ENCODE measurements around the gene PILRA.
A peak's percentile ranks its signal among the peaks of the same experiment; 100 is the strongest.
"Not testable (repeated sequence)": the region's sequence is repeated elsewhere in the genome, so short reads cannot be mapped to it uniquely, and the experiment has no call there.

The PILRA gene

GRCh38 chr7:100373261-100373831 lies at the start of gene PILRA:
PILRA (plus strand) TSS chr7:100373487; CDS start chr7:100373657, 170 bp downstream.
- DNase-seq = no peak

GRCh38 chr7:100324194-100324593 lies 49.1 kb upstream of the PILRA start:
- not testable (repeated sequence) for DNase-seq

DNA sequence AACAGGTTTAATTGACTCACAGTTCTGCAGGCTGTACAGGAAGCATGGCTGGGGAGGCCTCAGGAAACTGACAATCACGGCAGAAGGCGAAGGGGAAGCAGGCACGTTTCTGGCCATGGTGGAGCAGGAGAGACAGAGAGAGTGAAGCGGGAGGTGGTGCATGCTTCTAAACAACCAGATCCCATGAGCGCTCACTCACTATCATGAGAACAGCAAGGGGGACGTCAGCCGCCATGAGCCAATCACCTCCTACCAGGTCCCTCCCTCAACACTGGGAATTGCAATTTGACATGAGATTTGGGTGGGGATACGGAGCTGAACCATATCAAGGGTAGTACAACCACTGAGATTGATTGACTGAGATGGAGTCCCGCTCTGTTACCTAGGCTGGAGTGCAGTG lies 47.6 kb upstream of the PILRA start:
- not testable (repeated sequence) for DNase-seq

DNA sequence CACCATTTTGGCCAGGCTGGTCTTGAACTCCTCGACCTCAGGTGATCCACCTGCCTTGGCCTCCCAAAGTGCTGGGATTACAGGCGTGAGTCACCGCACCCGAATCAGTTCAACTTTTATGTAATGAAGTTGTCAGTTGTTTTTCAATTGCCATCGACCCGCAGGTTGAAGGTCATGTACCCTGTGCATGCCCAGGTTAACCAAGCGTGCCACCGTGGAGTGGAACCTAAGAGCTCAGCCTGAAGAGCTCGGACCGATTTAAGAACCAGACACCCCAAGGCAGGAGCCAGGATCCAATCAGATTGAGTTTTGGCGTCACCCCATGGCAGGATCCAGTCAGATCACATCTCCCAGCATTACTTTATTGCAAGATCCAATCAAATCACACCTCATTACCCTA lies 46.4 kb upstream of the PILRA start:
- not testable (repeated sequence) for DNase-seq

DNA sequence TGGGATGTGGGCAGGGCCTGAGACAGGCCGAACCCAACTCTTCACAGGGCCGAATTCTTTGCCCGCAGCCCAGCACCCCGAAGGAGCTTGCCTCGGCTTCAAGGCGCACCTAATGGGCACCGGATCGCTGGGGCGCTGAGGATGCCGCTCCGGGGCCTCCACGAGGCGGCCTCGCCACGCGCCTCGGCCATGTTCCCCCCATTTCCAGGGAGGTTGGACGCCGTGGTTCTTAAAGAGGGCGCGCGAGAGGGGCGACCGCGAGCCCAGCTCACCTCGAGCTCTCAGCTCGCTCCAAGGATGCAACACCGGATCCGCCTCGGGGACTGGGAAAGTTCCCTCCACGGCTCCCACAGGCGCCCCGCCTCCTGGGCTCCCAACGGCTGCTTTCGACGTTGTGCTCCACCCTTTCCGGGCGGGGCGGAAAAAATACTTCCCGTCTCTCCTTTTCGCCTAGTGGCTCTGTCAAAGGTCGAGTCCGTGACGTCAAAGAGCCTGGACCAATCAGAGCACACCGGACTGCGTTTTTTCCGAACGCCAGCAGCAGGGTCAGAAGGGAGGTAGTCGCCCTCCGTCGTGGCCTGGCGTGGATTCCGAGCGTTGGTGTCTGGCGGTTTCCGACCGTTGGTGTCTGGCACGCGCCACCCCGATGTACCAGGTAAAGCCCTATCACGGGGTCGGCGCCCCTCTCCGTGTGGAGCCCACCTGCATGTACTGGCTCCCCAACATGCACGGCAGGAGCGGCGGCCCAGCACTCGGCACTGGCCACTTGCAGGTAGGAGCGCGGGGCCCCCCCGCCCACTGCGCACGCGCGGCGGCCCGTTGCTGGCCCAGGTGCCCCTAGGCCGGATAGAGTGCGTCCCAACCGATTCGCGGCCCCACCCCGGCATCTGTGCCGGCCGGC lies 37.5 kb upstream of the PILRA start:
- peak; percentile 77 to 86 for DNase-seq

- DNase-seq = not testable (repeated sequence)
These were observed 35.1 kb upstream of the PILRA start for GRCh38 chr7:100338083-100338696.

DNA sequence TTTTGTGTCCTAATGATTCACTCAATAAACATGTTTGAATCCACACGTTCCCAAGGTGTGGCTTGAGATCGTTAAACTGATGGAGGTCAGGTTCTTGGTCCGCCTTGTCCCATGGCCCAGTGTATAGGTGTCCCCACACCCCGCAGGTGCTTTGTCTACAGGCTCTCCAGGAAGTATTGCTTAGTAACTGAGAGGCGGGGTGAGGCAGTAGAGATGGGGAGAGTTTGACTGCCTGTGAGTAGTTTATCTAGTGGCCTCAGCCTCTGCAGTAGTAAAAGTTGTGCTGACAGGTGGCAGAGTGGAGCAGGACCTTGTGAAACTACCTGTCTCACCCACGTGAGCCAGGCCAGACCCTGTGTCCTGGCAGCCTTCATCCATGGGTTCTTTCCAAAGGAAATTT lies 32.0 kb upstream of the PILRA start:
- DNase-seq = not testable (repeated sequence)

DNA sequence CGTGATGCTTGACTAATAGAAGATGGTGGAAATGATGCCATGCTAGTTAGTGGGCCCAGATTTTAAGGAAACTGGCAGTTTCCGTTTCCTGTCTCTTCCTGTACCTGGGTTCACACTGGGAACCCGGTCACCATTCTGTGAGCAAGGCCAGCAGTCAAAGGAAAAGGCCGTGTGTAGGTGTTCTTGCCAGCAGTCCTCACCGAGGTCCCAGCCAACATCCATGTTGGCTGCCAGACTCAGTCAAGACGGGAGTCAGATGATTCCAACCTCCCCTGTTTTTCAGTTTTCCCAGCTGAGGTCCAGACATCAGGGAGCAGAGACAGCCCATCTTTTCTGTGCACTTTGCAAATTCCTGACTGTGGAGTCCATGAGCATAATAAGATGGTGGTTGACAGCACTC lies 30.5 kb upstream of the PILRA start:
- DNase-seq = no peak

GRCh38 chr7:100344124-100344559 lies 29.1 kb upstream of the PILRA start:
- not testable (repeated sequence) for DNase-seq

- DNase-seq = peak; percentile 54 to 89
These were observed 28.6 kb upstream of the PILRA start for GRCh38 chr7:100344560-100345287.

DNA sequence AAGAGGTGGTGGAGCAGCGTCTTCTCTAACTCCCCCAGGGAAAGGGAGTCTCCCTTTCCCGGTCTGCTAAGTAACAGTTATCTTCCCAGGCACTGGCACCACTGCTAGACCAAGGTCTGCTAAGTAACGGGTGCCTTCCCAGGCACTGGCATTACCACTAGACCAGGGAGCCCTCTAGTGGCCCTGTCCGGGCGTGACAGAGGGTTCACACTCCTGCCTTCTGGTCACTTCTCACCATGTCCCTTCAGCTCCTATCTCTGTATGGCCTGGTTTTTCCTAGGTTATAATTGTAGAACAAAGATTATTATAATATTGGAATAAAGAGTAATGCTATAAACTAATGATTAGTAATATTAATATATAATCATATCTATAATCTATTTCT lies 28.0 kb upstream of the PILRA start:
- peak; percentile 46 to 62 for DNase-seq

DNA sequence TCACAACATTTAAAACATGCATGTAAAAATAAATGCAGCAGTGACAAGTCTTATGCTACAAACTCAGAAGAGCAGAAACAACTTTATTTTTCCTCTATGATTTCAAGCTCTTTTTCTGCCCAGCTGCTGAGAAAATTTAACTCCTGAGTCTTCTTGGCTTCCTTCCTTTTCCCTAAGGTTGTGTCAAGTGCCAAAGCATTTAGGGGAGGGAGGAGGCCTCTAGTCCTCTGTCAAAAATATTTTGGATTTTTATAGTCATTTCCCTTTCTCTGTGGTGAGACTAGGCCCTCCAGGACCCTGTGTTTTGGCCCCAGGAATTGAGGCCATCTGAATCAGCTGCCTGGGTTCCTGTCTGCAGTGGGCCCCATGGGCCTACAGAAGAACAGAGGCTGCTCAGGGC lies 26.4 kb upstream of the PILRA start:
- DNase-seq = no peak

- no peak for DNase-seq
These were observed 24.5 kb upstream of the PILRA start for GRCh38 chr7:100348805-100349204.

DNA sequence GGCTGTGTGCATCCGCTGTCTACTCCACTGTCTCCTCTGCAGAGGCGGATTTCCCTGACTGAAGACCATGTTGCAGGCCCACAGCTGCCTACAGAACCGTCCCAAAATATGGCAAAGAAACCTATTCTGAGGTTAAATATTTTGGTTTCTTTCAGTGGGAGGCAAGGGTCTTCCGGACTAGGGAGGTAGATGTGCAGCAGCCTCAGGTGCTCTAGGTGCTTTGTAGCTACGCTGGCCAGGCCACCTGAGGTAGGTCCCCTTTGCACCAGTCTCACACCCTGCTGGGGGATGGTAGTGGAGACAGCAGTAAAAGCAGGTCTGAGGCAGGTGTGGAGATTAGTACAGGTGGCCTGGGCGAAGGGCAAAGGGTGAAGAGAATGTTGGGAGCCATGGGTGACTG lies 23.5 kb upstream of the PILRA start:
- DNase-seq = no peak

DNA sequence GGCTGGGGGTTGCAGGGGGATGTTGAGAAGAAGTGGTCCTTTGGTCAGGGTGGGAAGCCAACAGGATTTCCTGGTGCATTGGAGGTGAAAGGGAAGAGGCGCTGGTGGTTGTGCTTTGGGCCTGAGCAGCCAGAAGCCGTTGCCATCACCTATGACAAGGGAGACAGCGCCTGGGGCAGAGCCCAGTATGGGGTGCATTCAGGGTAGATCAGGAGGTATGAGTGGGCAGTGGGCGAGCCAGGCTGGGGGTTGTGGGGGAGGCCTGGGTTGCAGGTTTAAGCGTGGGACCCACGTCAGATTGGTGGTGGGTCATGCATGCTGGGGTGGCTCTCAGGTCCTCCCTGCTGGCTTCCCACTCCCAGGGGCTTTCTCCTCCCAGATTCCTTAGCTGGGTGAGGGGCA lies 21.6 kb upstream of the PILRA start:
- no peak for DNase-seq

DNA sequence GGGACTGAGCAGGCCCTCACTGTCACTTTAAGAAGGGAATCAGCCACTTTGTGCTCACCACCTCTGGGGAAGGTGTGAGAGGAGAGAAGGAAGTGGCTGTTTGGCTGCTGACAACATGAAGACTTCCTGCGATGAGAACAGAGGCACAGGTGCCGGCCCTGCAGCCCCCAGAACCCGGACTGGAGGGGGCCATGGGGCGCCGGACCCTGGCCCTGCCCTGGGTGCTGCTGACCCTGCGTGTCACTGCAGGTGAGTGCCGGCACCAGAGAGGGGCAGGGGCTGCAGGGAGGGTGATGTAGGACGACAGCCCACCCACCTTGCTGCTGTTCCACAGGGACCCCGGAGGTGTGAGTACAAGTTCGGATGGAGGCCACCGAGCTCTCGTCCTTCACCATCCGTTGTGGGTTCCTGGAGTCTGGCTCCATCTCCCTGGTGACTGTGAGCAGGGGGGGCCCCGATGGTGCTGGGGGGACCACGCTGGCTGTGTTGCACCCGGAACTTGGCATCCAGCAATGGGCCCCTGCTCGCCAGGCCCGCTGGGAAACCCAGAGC lies 21.0 kb upstream of the PILRA start:
- DNase-seq = not testable (repeated sequence)

- DNase-seq = no peak
These were observed 20.2 kb upstream of the PILRA start for GRCh38 chr7:100352984-100353684.

DNA sequence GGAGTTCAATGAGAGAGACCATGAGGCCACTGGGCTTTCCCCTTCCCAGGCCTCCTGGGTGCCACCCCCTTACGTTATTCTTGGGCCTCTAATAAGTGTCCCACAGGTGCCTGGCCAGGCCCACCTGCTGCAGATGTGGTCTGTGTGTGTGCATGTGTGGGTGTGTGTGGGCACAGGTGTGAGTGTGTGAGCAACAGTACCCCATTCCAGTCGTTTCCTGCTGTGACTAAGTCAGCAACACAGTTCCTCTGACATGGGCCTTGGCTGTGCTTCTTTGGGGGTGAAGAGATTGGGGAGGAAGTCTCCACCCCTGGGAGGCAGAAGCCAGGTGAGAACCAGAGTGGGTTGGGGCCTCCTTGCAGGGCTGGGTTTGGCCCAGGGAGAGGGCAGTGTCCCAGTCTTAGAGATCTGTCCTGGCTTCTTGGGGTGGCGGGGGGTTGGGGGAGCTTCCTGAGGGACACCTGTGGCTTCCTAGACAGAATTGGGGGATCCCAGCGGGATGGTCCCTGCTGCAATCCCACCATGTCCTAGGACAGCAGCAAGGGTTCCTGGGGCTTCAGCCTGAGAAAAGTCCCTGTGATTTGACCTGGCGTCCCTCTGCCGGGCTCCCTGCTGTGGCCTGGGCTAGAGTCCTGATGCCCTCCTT lies 19.5 kb upstream of the PILRA start:
- peak; percentile 34 to 68 for DNase-seq

DNA sequence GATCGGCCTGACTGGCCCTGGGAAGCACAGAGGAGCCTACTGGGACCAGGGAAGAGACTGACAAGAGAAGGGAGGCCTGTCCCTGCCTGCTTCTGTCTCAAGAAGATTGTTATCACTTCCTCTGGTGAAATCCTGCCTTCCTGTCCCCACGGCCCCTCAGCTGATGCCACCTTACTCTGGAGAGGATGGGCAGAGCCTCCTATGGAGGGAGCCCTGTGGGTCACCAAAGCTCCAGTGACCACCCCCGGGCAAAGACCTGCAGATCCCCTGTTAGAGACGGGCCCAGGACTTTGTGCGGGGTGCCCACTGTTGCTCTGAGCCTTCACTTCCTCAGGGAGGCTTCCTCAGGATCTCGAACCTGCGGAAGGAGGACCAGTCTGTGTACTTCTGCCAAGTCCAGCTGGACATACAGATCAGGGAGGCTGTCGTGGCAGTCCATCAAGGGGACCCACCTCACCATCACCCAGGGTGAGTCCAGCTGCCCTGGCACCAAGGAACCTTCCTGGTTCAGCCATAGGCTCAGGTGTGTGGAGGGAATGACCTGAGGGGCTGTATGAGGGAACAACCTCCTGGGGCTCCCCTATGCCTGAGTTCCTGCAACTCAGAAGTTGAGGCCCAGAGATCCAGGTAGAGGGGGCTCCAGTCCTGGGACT lies 16.7 kb upstream of the PILRA start:
- DNase-seq = no peak

DNA sequence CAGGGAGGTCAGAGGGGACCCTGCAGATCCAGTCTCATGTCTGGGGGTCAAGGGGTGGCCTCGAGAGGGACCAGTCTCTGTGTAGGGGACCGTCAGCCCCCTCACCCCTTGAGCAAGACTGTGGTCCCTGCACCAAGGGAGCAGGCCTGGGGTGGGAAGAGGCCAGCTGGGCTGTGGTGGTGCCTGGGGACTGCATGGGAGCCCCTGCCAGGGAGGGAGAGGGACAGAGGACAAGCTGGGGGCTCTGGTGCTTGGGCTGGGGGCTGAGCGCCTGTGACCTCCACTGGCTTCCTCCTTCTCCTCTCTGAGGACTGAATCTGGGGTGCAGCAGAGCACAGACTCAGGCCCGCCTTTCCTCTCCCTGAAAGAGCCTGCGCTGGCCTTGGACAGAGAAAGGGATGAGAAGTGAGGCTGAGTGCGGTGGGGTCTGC lies 16.1 kb upstream of the PILRA start:
- DNase-seq = no peak
